Mesothelial cell of epicardium (in vitro differentiated cells): ENCODE measurements around the gene CHTF18. TPM values are rescaled to one million over a fixed set of nuclear protein-coding genes. Genes with fewer than 3 reads are reported as not detected.

Experiments
- DNase-seq, 2 experiments: peaks; one replicate each; pipeline ENCODE4 v3.0.0; 2021; ENCODE audit warnings: low spot score in 2 of 2; ENCODE audit not compliant: unreplicated experiment in 2 of 2
- H3K27ac Mint-ChIP-seq: 2 replicates; pipeline ENCODE4 v1.8.0; 2021; ENCODE audit warnings: mixed read lengths
- H3K27me3 Mint-ChIP-seq: 2 replicates; pipeline ENCODE4 v1.8.0; 2021; ENCODE audit warnings: low read depth, mixed read lengths
- H3K36me3 Mint-ChIP-seq: 2 replicates; pipeline ENCODE4 v1.8.0; 2021; ENCODE audit warnings: mixed read lengths
- H3K4me1 Mint-ChIP-seq: 2 replicates; pipeline ENCODE4 v1.8.0; 2021; ENCODE audit warnings: mixed read lengths
- H3K4me3 Mint-ChIP-seq: 2 replicates; pipeline ENCODE4 v1.8.0; 2021; ENCODE audit warnings: mild to moderate bottlenecking, moderate library complexity, mixed read lengths
- H3K9me3 Mint-ChIP-seq: 2 replicates; pipeline ENCODE4 v1.8.0; 2021; ENCODE audit warnings: mixed read lengths
- CTCF ChIP-seq: fragments of 200-600 bp; sonication (generic); IDR thresholded peaks from one replicate; pipeline ENCODE4 v1.5.0; 2021; ENCODE audit warnings: antibody characterized with exemption; ENCODE audit not compliant: unreplicated experiment
- total RNA-seq: library from RNA; stranded (reverse); gene quantifications from 3 replicates; pipeline ENCODE4 v1.2.1, GENCODE V29; 2021

Gene CHTF18
- total RNA-seq, 1 donor from 2014 or later: 89.2 TPM

GRCh38 chr16:805474-805873, 17.1 kb downstream of the CHTF18 start:
- Mint-ChIP-seq H3K4me3 (no peak overlapping the region), H3K27me3 (peaks cover 68% of the 10 kb centered on the region), H3K27ac (no peak overlapping the region), H3K36me3 (no peaks in the 10 kb centered on the region), H3K4me1 (peaks cover 4% of the 10 kb centered on the region), H3K9me3 (no peaks in the 10 kb centered on the region)
- no peak for TF ChIP-seq CTCF
- DNase-seq: no peak

- Mint-ChIP-seq H3K27ac (peak overlapping the region; percentile 88), H3K4me1 (peaks cover 4% of the 10 kb centered on the region), H3K36me3 (no peaks in the 10 kb centered on the region), H3K4me3 (peak overlapping the region; percentile 89), H3K9me3 (no peaks in the 10 kb centered on the region), H3K27me3 (peaks cover 67% of the 10 kb centered on the region)
- peak; percentile 63 to 80 for DNase-seq
- TF ChIP-seq CTCF: no peak
Observed at GRCh38 chr16:807347-808084, 19.1 kb downstream of the CHTF18 start.

- Mint-ChIP-seq H3K4me3 (peak overlapping the region; percentile 89), H3K27me3 (peaks cover 65% of the 10 kb centered on the region), H3K36me3 (peaks cover 3% of the 10 kb centered on the region)
Observed at GRCh38 chr16:808085-808386, 19.6 kb downstream of the CHTF18 start.

GRCh38 chr16:813204-813915, 24.9 kb downstream of the CHTF18 start:
- Mint-ChIP-seq H3K4me1 (peaks cover 3% of the 10 kb centered on the region), H3K27ac (no peak overlapping the region), H3K9me3 (no peaks in the 10 kb centered on the region), H3K27me3 (peaks cover 52% of the 10 kb centered on the region), H3K36me3 (peaks cover 3% of the 10 kb centered on the region), H3K4me3 (peak overlapping the region; percentile 6)
- peak in 1 of 2 experiments; percentile 76 for DNase-seq
- TF ChIP-seq CTCF: peak; percentile 63

More at GRCh38 chr16:808085-808386, 19.6 kb downstream of the CHTF18 start:
- Mint-ChIP-seq H3K27ac (peak overlapping the region; percentile 88), H3K4me1 (peaks cover 4% of the 10 kb centered on the region), H3K9me3 (no peaks in the 10 kb centered on the region)
- no peak for TF ChIP-seq CTCF
- DNase-seq: no peak

- Mint-ChIP-seq H3K27ac (no peak overlapping the region), H3K4me1 (peaks cover 3% of the 10 kb centered on the region), H3K27me3 (peaks cover 46% of the 10 kb centered on the region), H3K9me3 (no peaks in the 10 kb centered on the region), H3K4me3 (peak overlapping the region; percentile 6), H3K36me3 (peaks cover 3% of the 10 kb centered on the region)
- DNase-seq: no peak
- TF ChIP-seq CTCF: peak; percentile 11
Observed at GRCh38 chr16:813916-814412, 25.5 kb downstream of the CHTF18 start.
